NCI-H524 treated with DMSO at 0.1 percent for 48 hours (cell line): Measurements from ENCODE around the gene PLD3.
"Not testable (repeated sequence)": the region's sequence is repeated elsewhere in the genome, so short reads cannot be mapped to it uniquely, and the experiment has no call there.

Experiments used
- DNase-seq: peaks from one replicate; lab custom pipeline; 2025; lab: John Stamatoyannopoulos, UW

Gene PLD3

GRCh38 chr19:40363069-40363468 lies 14.6 kb downstream of the PLD3 start:
- DNase-seq = no peak

GRCh38 chr19:40365010-40365409 lies 16.5 kb downstream of the PLD3 start:
- DNase-seq = no peak

GRCh38 chr19:40365613-40366401 lies 17.3 kb downstream of the PLD3 start:
- no peak for DNase-seq

- DNase-seq = no peak
Observed at GRCh38 chr19:40366697-40367561, 18.4 kb downstream of the PLD3 start.

GRCh38 chr19:40367577-40368434 lies 19.3 kb downstream of the PLD3 start:
- peak; percentile 98 for DNase-seq

DNA sequence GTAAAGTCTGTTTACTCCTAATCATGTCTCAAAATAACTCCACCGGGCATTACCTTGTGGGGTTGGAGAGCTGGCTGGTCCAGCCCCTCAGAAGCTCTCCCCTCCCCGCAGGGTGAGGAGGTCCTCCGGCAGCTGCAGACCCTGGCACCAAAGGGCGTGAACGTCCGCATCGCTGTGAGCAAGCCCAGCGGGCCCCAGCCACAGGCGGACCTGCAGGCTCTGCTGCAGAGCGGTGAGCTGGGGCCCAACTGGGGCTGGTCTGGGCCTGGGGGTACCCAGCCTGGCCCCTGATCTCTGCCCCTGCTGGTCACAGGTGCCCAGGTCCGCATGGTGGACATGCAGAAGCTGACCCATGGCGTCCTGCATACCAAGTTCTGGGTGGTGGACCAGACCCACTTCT lies 21.3 kb downstream of the PLD3 start:
- no peak for DNase-seq

DNA sequence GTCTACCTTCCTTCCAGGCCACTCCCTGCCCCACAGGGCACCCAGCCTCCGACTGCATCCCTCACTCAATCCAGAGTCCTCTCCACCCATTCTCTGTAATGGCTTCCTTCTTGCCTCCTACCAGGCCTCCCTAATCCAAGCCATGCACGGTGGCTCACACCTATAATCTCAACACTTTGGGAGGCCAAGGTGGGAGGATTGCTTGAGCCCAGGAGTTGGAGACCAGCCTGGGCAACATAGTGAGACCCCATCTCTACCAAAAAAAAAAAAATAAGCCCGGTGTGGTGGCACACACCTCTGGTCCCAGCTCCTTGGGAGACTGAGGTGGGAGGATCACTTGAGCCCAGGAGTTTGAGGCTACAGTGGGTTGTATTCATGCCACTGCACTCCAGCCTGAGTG lies 21.8 kb downstream of the PLD3 start:
- DNase-seq = not testable (repeated sequence)

DNA sequence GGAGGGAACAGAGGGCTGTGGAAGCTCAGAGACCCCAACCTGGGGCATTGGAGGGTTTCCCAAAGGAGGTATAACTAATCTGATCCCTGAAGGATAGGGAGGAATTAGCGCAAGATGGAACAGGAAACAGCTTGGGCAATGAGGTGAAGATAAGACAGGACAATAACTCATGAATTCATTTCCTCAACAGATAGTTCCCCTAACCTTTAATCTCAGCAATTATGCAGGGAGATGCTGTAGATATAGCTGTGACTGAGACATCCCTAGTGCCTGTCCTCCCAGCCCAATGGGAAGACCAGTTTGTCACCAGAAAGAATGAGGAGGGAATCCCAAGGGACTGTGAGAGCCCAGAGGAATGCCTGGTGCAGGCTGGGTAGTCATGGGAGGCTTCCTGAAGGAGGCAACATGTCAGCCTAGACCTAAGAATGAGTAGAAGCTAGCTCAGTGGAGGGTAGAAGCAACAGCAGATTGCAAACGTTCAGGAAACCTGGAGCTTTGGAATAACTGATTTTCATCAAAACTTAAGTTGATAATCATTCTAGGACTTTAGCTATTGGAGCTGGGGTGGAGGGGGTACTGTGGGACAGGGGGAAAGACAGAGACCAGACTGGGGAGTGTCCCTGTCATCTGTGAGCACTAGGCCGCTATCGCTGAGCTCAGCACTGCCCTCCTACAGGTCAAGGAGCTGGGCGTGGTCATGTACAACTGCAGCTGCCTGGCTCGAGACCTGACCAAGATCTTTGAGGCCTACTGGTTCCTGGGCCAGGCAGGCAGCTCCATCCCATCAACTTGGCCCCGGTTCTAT lies 22.7 kb downstream of the PLD3 start:
- DNase-seq = no peak

DNA sequence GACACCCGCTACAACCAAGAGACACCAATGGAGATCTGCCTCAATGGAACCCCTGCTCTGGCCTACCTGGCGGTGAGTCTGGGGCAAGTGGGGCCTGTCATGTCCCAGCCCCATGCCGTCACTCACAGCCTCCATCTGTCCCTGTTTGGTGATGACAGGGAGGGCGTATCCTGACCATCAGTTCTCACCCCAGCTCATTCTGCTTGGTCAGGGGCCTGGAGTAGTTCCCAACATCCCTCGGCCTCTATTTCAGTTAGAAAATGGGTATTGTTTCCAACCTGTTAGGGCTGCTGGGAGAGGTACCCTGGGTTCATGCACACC lies 23.3 kb downstream of the PLD3 start:
- DNase-seq = no peak

DNA sequence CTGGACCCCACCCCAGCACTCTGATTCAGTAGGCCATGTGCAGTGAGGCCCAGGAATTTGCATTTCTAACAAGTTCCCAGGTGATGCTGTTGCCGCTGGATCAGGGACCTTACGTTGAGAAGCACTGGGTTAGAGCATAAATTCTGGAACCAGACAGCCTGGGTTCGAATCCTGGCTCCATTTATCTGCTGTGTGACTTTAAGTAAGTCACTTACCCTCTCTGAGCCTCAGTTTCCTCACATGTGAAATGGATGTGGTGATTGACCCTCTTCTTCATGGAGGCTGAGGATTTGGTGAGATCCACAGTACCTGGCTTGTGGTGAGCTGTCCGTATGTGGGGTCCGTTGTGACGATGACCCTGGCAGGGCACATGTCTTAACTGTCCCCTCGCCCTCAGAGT lies 25.6 kb downstream of the PLD3 start:
- DNase-seq = no peak

DNA sequence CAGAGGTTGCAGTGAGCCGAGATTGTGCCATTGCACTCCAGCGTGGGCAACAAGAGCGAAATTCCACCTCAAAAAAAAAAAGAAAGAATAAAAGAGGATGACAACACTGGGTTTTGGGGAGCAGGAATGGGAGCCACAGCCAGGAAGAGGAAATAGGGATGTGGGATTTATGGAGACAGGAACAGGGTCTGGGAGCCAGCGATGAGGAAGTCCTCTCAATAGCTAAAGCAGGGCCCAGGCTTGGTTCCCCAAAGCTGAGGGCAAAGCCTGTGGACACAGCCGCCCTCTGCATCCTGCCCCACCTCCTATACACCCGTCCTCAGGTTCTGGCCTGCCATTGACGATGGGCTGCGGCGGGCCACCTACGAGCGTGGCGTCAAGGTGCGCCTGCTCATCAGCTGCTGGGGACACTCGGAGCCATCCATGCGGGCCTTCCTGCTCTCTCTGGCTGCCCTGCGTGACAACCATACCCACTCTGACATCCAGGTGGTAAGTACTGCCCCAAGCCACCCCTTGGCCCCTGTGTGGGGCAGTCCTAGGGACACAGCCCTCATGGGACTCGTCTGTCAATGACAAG lies 27.9 kb downstream of the PLD3 start:
- DNase-seq = no peak

DNA sequence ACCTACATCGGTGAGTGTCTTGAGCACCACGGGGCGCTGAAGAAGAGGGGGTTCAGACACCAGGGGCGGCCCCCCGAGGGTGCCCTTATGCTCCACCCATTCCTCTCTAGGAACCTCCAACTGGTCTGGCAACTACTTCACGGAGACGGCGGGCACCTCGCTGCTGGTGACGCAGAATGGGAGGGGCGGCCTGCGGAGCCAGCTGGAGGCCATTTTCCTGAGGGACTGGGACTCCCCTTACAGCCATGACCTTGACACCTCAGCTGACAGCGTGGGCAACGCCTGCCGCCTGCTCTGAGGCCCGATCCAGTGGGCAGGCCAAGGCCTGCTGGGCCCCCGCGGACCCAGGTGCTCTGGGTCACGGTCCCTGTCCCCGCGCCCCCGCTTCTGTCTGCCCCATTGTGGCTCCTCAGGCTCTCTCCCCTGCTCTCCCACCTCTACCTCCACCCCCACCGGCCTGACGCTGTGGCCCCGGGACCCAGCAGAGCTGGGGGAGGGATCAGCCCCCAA lies 29.4 kb downstream of the PLD3 start:
- DNase-seq = no peak

GRCh38 chr19:40378509-40378908 lies 30.0 kb downstream of the PLD3 start:
- no peak for DNase-seq

GRCh38 chr19:40379446-40380198 lies 31.1 kb downstream of the PLD3 start:
- DNase-seq = no peak

DNA sequence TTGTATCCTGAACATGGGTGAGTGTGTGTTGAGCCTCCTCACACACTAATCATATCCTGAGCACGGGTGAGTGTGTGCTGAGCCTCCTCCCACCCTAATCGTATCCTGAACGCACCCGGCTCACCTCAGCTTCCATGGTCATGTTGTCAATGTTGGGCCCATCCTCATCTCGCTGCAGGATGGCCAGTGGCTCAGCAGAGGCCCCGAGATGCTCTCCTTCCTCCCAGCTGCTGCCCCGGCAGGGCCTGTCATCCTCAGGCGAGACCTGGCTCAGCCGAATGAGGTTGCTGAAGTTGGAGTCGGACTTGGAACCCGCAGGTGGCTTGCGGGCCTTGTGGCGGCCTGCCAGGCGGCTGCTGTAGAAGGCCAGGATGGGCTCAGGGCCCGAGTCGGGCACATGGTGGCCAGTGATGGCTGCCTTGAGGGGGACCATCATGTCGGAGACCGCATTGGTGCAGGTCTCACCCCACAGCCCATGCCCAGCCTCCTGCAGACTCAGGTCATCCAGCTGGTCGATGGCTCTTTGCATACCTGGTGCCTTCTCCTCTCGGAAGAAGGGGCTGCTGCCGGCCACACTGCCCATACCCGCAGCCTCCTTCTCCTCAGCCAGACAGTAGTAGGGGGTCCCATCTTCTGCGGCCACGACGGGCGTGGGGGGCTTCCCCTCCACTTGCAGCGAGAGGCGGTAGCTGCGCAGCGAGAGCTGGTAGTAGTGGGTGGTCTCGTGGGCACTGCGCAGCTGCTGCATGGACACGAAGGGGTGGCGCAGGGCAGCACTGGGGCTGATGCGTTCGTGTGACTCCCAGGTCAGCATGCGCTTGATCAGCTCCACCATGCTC lies 31.9 kb downstream of the PLD3 start:
- no peak for DNase-seq

DNA sequence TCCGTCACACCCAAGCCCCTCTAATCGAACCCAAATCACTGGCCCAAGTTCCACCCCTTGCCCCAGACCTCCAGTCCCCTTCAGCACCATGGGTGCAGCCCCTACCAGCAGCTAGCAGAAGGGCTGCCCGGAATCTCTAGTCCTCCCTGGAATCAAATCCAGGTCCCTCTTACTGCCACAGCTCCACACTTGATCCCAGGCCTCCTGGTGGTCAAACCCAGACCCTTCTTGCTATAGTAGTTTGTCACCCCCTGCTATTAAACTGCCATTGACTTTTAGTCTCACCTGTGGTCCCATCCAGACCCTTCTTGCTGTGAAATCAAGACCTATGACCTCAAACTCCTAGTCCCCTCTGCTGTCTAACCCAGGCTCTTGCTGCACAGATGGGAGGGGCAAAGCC lies 32.8 kb downstream of the PLD3 start:
- no peak for DNase-seq

DNA sequence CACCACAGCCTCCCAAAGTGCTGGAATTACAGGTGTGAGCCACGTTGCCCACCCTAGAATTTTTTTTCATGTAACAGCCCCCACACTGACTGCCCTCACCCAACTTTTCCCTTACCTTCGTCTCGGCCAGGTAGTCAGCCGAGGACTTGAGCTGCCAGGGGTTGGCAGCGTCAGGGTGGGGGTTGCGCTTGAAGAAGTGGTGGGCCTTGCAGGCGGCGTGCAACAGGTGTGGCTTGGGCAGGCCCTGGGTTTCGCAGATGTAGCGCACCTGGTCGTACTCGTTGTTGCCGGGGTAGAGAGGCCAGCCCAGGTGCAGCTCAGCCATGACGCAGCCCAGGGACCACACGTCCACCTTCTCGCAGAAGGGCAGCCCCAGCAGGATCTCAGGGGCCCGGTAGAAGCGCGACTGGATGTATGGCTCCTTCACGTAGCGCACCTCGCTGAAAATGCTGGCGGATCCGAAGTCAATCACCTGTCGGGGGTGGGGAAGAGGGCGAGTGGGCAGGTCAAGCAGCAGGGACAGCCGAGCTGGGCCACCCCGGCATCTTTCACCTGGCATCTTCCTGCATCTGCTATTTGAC lies 35.3 kb downstream of the PLD3 start:
- DNase-seq = no peak

- DNase-seq = no peak
Observed at GRCh38 chr19:40387155-40387554, 38.7 kb downstream of the PLD3 start.

- DNase-seq = no peak
Observed at GRCh38 chr19:40388481-40388880, 40.0 kb downstream of the PLD3 start.
